Measurements from ENCODE around the gene SEC14L2. TPM values are rescaled to one million over a fixed set of nuclear protein-coding genes. Genes with fewer than 3 reads are reported as not detected.
"Not testable (repeated sequence)": the region's sequence is repeated elsewhere in the genome, so short reads cannot be mapped to it uniquely, and the experiment has no call there.

SEC14L2 gene
- total RNA-seq, 1 donor from 2014 or later = 35.0 TPM

- no peak for DNase-seq (ENCODE audit: low read depth, low spot score)
Measured at GRCh38 chr22:30426388-30427353, 29.9 kb downstream of the SEC14L2 start.

GRCh38 chr22:30427871-30428270 is 31.1 kb downstream of the SEC14L2 start:
- no peak for DNase-seq (ENCODE audit: low read depth, low spot score)

GRCh38 chr22:30429887-30430286 is 33.1 kb downstream of the SEC14L2 start:
- DNase-seq (ENCODE audit: low read depth, low spot score) = no peak

GRCh38 chr22:30430933-30431332 is 34.1 kb downstream of the SEC14L2 start:
- DNase-seq (ENCODE audit: low read depth, low spot score) = no peak

- no peak for DNase-seq (ENCODE audit: low read depth, low spot score)
Measured at GRCh38 chr22:30432096-30432495, 35.3 kb downstream of the SEC14L2 start.

GRCh38 chr22:30432520-30432919 is 35.7 kb downstream of the SEC14L2 start:
- no peak for DNase-seq (ENCODE audit: low read depth, low spot score)

- DNase-seq (ENCODE audit: low read depth, low spot score) = no peak
Measured at GRCh38 chr22:30433227-30433626, 36.4 kb downstream of the SEC14L2 start.

- no peak for DNase-seq (ENCODE audit: low read depth, low spot score)
Measured at GRCh38 chr22:30433773-30434172, 37.0 kb downstream of the SEC14L2 start.

GRCh38 chr22:30434843-30435242 is 38.0 kb downstream of the SEC14L2 start:
- no peak for DNase-seq (ENCODE audit: low read depth, low spot score)

- DNase-seq (ENCODE audit: low read depth, low spot score) = no peak
Measured at GRCh38 chr22:30435674-30436126, 38.9 kb downstream of the SEC14L2 start.

- DNase-seq (ENCODE audit: low read depth, low spot score) = no peak
Measured at GRCh38 chr22:30436196-30436595, 39.4 kb downstream of the SEC14L2 start.

- DNase-seq (ENCODE audit: low read depth, low spot score) = no peak
Measured at GRCh38 chr22:30438559-30438958, 41.7 kb downstream of the SEC14L2 start.

- no peak for DNase-seq (ENCODE audit: low read depth, low spot score)
Measured at GRCh38 chr22:30439226-30439625, 42.4 kb downstream of the SEC14L2 start.

- DNase-seq (ENCODE audit: low read depth, low spot score) = no peak
Measured at GRCh38 chr22:30439836-30440235, 43.0 kb downstream of the SEC14L2 start.

- DNase-seq (ENCODE audit: low read depth, low spot score) = no peak
Measured at GRCh38 chr22:30441088-30441487, 44.3 kb downstream of the SEC14L2 start.

- no peak for DNase-seq (ENCODE audit: low read depth, low spot score)
Measured at GRCh38 chr22:30444632-30445437, 48.0 kb downstream of the SEC14L2 start.

GRCh38 chr22:30445438-30446145 is 48.8 kb downstream of the SEC14L2 start:
- DNase-seq (ENCODE audit: low read depth, low spot score) = no peak

- no peak for DNase-seq (ENCODE audit: low read depth, low spot score)
Measured at GRCh38 chr22:30447656-30448055, 50.8 kb downstream of the SEC14L2 start.

GRCh38 chr22:30451488-30451887 is 54.7 kb downstream of the SEC14L2 start:
- not testable (repeated sequence) for DNase-seq (ENCODE audit: low read depth, low spot score)

GRCh38 chr22:30452861-30453260 is 56.0 kb downstream of the SEC14L2 start:
- DNase-seq (ENCODE audit: low read depth, low spot score) = no peak

GRCh38 chr22:30453731-30454510 is 57.1 kb downstream of the SEC14L2 start:
- DNase-seq (ENCODE audit: low read depth, low spot score) = no peak
